Measurements from ENCODE around the gene CLIC4. TPM values are rescaled to one million over a fixed set of nuclear protein-coding genes. Genes with fewer than 3 reads are reported as not detected.

Gene CLIC4
- total RNA-seq, 2 experiments from 2014 or later = 7.1 to 7.7 TPM

DNA sequence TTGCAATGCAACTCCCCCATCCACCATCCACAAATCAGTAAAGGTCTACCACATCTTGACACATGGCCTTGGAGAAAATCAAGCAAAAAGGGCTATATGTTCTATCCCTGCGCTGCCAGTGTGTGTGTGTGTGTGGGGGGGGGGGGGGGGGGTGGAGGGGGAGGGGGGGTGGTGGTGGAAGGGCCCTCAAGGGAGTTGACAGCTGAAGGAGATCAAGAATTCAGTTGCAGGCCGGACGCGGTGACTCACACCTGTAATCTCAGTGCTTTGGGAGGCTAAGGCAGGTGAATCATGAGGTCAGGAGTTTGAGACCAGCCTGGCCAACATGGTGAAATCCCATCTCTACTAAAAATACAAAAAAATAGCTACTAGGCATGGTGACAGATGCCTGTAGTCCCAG, 37.6 kb upstream of the CLIC4 start:
- no peak for ATAC-seq
- Mint-ChIP-seq H3K9me3 (ENCODE audit: insufficient read depth) (no peaks in the 10 kb centered on the region), H3K27me3 (ENCODE audit: low read depth) (peaks cover 2% of the 10 kb centered on the region), H3K27ac (no peak overlapping the region), H3K4me3 (no peak overlapping the region), H3K36me3 (ENCODE audit: low read depth) (no peaks in the 10 kb centered on the region), H3K4me1 (ENCODE audit: low read depth) (peaks cover 23% of the 10 kb centered on the region)
- ChIA-PET POLR2A (no interaction called here), CTCF (no interaction called here)
- DNase-seq = no peak

DNA sequence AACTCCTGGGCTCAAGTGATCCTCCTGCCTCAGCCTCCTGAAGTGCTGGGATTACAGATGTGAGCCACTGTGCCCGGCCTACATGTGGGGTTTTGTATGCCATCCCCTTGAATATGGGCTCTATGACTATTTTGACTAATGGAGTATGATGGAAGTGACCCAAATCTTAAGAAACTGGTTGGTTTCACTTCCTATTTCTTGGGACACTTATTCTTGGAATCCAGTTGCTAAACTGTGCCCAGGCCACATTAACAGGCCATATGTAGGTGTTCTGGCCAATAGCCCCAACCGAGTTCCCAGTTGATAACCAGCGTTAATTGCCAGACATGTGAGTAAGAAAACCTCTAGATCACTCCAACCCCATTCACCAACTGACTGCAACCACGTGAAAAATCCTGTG, 36.3 kb upstream of the CLIC4 start:
- CTCF ChIA-PET = interaction anchor here (1.3 kb wide), 1 partner anchor 20 kb away, joined by 4 read pairs; no protein-coding TSS in a partner anchor
- Mint-ChIP-seq H3K4me1 (ENCODE audit: low read depth) (peaks cover 23% of the 10 kb centered on the region), H3K4me3 (no peak overlapping the region), H3K27ac (no peak overlapping the region), H3K27me3 (ENCODE audit: low read depth) (peaks cover 2% of the 10 kb centered on the region), H3K36me3 (ENCODE audit: low read depth) (no peaks in the 10 kb centered on the region), H3K9me3 (ENCODE audit: insufficient read depth) (no peaks in the 10 kb centered on the region)
- POLR2A ChIA-PET = no interaction called here
- DNase-seq (no peak), ATAC-seq (no peak)

DNA sequence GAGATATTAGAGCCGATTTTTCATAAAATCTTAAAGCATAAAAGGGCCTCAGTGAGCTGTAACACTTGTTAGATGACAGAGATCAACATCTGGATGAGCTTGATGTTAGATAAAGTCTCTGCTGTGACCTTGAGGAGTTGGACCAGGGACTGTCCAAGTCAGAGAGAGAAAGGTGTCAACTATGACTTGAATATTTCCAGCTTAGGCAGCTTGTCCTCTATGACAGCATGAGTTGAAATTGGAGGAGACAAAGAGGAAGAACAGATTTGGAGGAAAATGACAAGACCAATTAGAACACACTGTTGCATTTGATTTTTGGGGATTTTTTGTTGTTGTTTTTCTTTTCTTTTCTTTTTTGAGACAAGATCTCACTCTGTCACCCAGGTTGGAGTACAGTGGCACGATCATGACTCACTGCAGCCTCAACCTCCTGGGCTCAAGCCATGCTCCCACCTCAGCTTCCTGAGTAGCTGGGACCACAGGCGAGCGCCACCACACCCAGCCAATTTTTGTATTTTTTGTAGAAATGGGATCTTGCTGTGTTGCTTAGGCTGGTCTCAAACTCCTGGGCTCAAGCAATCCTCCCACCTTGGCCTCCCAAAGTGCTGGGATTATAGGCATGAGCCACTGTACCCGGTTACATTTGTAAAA, 35.3 kb upstream of the CLIC4 start:
- ATAC-seq (peak; percentile 61), DNase-seq (peak; percentile 42)
- H3K4me1 Mint-ChIP-seq (ENCODE audit: low read depth) = peaks cover 23% of the 10 kb centered on the region
- no peaks in the 10 kb centered on the region for H3K36me3 Mint-ChIP-seq (ENCODE audit: low read depth)
- CTCF ChIA-PET = interaction anchor here (0.8 to 1.3 kb wide), 3 partner anchors 21 to 125 kb away, joined by 3 to 4 read pairs (median 3); no protein-coding TSS in a partner anchor
- H3K9me3 Mint-ChIP-seq (ENCODE audit: insufficient read depth) = no peaks in the 10 kb centered on the region
- H3K27ac Mint-ChIP-seq = peak overlapping the region; percentile 19
- H3K4me3 Mint-ChIP-seq = no peak overlapping the region
- peaks cover 2% of the 10 kb centered on the region for H3K27me3 Mint-ChIP-seq (ENCODE audit: low read depth)
- POLR2A ChIA-PET = no interaction called here

DNA sequence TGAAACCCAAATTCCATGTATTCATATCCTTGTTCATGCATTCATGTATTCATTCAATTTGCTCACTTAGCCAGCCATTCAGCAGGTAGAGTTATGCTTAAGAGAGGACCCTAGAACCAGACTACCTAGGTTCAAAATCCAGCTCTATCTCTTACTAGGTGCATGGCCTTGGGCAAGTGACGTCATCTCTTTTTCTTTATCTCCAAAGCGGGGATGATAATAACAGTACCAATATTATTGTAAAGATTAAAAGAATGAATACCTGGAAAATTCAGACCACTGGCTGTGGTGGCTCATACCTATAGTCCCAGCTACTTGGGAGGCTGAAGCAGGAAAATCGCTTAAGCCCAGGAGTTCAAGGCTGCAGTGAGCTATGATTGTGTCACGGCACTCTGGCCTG, 33.9 kb upstream of the CLIC4 start:
- H3K4me1 Mint-ChIP-seq (ENCODE audit: low read depth) = peaks cover 15% of the 10 kb centered on the region
- ChIA-PET CTCF (interaction anchor here (2.2 kb wide), 1 partner anchor 23 kb away, joined by 7 read pairs; no protein-coding TSS in a partner anchor), POLR2A (no interaction called here)
- ATAC-seq (no peak), DNase-seq (no peak)
- no peak overlapping the region for H3K27ac Mint-ChIP-seq
- no peaks in the 10 kb centered on the region for H3K9me3 Mint-ChIP-seq (ENCODE audit: insufficient read depth)
- H3K27me3 Mint-ChIP-seq (ENCODE audit: low read depth) = peaks cover 2% of the 10 kb centered on the region
- H3K36me3 Mint-ChIP-seq (ENCODE audit: low read depth) = no peaks in the 10 kb centered on the region
- no peak overlapping the region for H3K4me3 Mint-ChIP-seq

DNA sequence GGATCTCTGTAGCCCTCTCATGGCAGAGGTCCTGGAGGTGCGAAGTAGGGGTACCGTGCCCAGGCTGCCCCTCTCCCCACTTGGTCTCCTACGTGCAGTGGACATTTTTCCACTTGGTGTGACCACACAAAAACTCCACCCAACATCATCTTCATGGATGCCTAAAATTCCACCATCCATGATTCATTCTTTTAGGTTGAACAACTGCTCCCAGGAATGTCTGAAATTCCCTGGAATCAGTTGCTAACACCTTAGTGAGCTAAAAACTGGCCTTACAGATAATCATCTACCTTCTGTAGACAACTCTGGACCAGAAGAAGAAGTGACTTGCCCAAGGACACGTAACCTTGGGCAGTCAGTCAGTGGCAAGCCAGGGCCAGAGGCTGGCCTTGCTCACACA, 32.1 kb upstream of the CLIC4 start:
- no peak for ATAC-seq
- CTCF ChIA-PET = no interaction called here
- Mint-ChIP-seq H3K36me3 (ENCODE audit: low read depth) (no peaks in the 10 kb centered on the region), H3K27me3 (ENCODE audit: low read depth) (peaks cover under 1% of the 10 kb centered on the region), H3K4me3 (no peak overlapping the region), H3K9me3 (ENCODE audit: insufficient read depth) (no peaks in the 10 kb centered on the region), H3K4me1 (ENCODE audit: low read depth) (peaks cover 15% of the 10 kb centered on the region), H3K27ac (no peak overlapping the region)
- POLR2A ChIA-PET = no interaction called here
- no peak for DNase-seq

DNA sequence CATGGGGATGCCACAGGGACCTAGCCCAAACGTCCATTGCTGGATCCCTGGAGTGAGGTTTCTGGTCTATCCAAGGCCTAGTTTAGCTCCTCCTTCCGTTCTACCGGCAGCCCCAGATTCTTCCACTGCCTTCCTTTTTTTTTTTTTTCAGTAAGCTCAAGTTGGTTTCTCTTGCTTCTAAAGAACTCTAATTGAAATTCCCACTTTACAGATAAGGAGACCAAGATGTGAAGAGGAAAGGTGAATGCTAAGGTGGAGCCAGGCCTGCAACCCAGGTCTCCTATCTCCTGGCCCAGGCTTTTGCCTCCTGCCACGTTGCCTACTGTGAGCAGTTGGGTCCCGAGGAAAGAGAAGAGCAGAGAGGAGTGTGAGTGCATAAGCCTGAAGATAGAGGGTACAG, 31.5 kb upstream of the CLIC4 start:
- POLR2A ChIA-PET = no interaction called here

DNA sequence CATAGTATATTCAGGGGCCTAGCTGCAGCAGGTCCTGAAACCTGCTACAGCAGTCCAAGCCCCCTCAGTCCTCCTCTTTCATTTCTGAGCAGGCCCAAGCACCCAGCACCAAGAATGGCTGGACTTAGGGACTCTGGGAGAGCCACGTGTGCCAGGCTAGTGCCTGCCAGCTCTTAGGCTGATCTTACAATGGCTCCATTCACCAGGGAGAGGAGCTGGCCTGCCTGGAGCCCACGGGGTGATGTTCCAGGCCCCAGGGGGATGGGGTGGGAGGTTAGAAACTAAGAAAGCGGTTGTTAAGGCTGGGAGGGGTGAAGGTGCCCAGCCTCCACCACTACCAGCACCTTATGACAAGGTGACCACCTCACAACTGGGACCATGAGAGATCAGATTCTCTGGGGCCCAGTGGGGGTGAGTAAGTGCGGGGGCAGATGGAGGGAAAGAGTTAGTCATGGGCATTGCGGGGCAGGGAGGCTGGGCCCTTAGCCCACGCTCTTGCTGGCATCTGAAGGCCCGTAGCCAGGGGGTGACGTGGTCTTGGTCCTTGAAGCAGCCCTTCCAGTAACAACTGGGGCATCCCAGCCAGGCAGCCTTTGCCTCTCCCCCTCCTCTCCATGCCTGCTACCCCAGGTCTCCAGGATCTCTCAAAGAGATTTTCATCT, 30.3 kb upstream of the CLIC4 start:
- ChIA-PET CTCF (interaction anchor here (1.0 kb wide), 1 partner anchor 128 kb away, joined by 4 read pairs; no protein-coding TSS in a partner anchor), POLR2A (no interaction called here)
- Mint-ChIP-seq H3K27me3 (ENCODE audit: low read depth) (peaks cover 3% of the 10 kb centered on the region), H3K36me3 (ENCODE audit: low read depth) (no peaks in the 10 kb centered on the region), H3K9me3 (ENCODE audit: insufficient read depth) (no peaks in the 10 kb centered on the region), H3K4me1 (ENCODE audit: low read depth) (peaks cover 4% of the 10 kb centered on the region), H3K4me3 (no peak overlapping the region), H3K27ac (no peak overlapping the region)
- ATAC-seq (no peak), DNase-seq (no peak)

More for the DNA sequence above, 31.5 kb upstream of the CLIC4 start:
- Mint-ChIP-seq H3K4me1 (ENCODE audit: low read depth) (peaks cover 15% of the 10 kb centered on the region), H3K27me3 (ENCODE audit: low read depth) (peaks cover 3% of the 10 kb centered on the region), H3K4me3 (no peak overlapping the region), H3K9me3 (ENCODE audit: insufficient read depth) (no peaks in the 10 kb centered on the region), H3K36me3 (ENCODE audit: low read depth) (no peaks in the 10 kb centered on the region), H3K27ac (no peak overlapping the region)
- ATAC-seq (no peak), DNase-seq (no peak)
- CTCF ChIA-PET = no interaction called here

DNA sequence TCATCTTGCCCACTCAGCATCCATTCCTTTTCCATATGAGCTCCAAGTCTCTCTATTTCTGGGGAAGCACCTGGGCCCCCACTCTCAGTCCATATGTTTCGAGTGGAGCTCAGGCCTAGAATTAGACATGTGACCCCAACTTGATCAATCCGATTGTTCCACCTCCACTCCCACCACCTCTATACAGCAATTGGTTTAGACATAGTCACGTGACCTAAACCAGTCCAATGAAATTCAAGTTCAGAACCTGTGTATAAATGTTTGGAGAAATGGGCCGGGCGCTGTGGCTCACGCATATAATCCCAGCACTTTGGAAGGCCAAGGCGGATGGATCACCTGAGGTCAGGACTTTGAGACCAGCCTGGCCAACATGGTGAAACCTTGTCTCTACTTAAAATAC, 29.6 kb upstream of the CLIC4 start:
- ATAC-seq (no peak), DNase-seq (no peak)

DNA sequence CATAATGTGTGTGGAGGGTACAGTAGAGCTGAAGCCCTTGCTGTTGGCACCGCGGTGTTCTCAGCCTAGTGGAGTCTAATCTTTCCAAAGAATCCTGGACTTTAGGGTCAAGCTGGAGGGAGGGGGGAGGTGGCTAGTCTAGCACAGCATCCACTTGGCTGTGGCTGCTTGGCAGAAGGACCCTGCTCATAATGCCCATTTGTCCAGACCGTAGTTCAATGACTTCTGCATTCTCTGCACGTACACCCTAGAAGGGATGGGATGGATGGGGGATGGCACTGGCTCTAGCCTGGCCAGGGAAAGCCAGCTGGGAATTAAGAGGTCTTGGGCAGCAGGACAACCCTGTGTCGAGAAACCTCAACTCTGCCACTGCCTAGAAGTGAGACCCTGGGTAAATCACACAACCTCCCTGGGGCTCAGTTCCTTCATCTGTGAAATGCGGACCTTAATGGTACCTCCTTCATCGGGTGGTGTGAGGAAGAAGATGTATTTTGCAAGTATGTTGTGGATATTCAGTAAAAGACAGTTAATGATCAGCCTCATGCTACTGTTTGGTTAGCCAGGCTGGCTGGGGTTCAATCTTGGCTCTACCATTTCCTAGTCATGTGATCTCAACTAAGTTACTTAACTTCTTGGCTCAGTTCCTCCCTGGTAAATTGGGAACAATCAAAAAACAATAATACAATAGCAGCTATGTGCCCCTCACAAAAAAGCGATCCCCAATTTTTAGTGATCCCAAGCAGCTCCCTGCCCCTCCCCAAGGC, 27.2 kb upstream of the CLIC4 start:
- ATAC-seq (no peak), DNase-seq (no peak)
- ChIA-PET CTCF (interaction anchor here (2.5 kb wide), 1 partner anchor 29 kb away, joined by 9 read pairs; no protein-coding TSS in a partner anchor), POLR2A (no interaction called here)
- Mint-ChIP-seq H3K4me1 (ENCODE audit: low read depth) (peaks cover 10% of the 10 kb centered on the region), H3K9me3 (ENCODE audit: insufficient read depth) (peaks cover 4% of the 10 kb centered on the region), H3K36me3 (ENCODE audit: low read depth) (no peaks in the 10 kb centered on the region), H3K27ac (no peak overlapping the region), H3K4me3 (no peak overlapping the region), H3K27me3 (ENCODE audit: low read depth) (peaks cover 3% of the 10 kb centered on the region)

More for the DNA sequence above, 29.6 kb upstream of the CLIC4 start:
- ChIA-PET CTCF (interaction anchor here (1.0 to 2.5 kb wide), 2 partner anchors 27 to 129 kb away, joined by 4 to 9 read pairs; no protein-coding TSS in a partner anchor), POLR2A (interaction anchor here (1.1 kb wide), 1 partner anchor 12 kb away, joined by 3 read pairs; no protein-coding TSS in a partner anchor)
- Mint-ChIP-seq H3K27ac (no peak overlapping the region), H3K36me3 (ENCODE audit: low read depth) (no peaks in the 10 kb centered on the region), H3K4me3 (no peak overlapping the region), H3K4me1 (ENCODE audit: low read depth) (no peaks in the 10 kb centered on the region), H3K9me3 (ENCODE audit: insufficient read depth) (no peaks in the 10 kb centered on the region), H3K27me3 (ENCODE audit: low read depth) (peaks cover 3% of the 10 kb centered on the region)

DNA sequence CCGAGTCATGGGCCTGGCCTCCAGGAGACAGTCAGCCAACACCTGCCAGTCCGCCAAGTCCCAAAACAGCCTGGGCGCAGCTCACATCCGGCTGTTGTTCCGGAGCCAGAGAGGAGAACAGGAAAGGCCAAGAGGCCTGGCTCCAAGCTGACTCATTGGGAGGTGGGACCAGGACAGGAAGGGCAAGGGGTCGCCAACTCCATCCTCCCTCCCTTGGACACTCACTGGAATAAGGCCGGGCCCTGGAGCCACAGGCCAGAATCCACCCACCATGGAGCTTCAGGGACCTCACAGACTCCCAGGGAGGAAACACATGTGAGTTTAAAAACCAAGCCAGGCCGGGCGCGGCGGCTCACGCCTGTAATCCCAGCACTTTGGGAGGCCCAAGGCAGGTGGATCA, 25.1 kb upstream of the CLIC4 start:
- DNase-seq = no peak
- ChIA-PET CTCF (no interaction called here), POLR2A (no interaction called here)
- Mint-ChIP-seq H3K36me3 (ENCODE audit: low read depth) (no peaks in the 10 kb centered on the region), H3K27me3 (ENCODE audit: low read depth) (peaks cover 3% of the 10 kb centered on the region), H3K4me1 (ENCODE audit: low read depth) (peaks cover 10% of the 10 kb centered on the region), H3K4me3 (no peak overlapping the region), H3K27ac (no peak overlapping the region), H3K9me3 (ENCODE audit: insufficient read depth) (peaks cover 4% of the 10 kb centered on the region)
- ATAC-seq = no peak

DNA sequence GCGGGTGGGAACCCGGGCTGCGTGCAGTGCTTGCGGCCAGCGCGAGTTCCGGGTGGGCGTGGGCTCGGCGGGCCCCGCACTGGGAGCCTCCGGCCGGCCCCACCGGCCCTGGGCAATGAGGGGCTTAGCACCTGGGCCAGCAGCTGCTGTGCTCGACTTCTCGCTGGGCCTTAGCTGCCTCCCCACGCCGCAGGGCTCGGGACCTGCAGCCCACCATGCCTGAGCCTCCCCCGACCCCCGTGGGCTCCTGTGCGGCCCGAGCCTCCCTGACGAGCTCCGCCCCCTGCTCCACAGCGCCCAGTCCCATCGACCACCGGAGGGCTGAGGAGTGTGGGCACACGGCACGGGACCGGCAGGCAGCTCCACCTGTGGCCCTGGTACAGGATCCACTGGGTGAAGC, 23.7 kb upstream of the CLIC4 start:
- peaks cover 3% of the 10 kb centered on the region for H3K27me3 Mint-ChIP-seq (ENCODE audit: low read depth)
- ChIA-PET CTCF (no interaction called here), POLR2A (no interaction called here)
- ATAC-seq (no peak), DNase-seq (no peak)
- H3K4me3 Mint-ChIP-seq = no peak overlapping the region
- H3K4me1 Mint-ChIP-seq (ENCODE audit: low read depth) = peaks cover 10% of the 10 kb centered on the region
- no peak overlapping the region for H3K27ac Mint-ChIP-seq
- H3K36me3 Mint-ChIP-seq (ENCODE audit: low read depth) = no peaks in the 10 kb centered on the region
- H3K9me3 Mint-ChIP-seq (ENCODE audit: insufficient read depth) = peaks cover 4% of the 10 kb centered on the region

Data from activated CD8-positive, alpha-beta T cell treated with anti-CD3 and anti-CD28 coated beads, Interleukin-2, amount 10 ng/mL, durations not matched to agents 7 days and 5 days (primary cell).